SK-N-SH (cell line): ENCODE results near the gene THBS1. TPM values are rescaled to one million over a fixed set of nuclear protein-coding genes. Genes with fewer than 3 reads are reported as not detected.

Experiments
- CTCF ChIA-PET: fragments of 300-600, 350-600 bp; formaldehyde crosslinking; extraction: SDS; loops from one replicate; lab custom pipeline; 2021; lab: Yijun Ruan, JAX
- POLR2A ChIA-PET: fragments of 350-600 bp; sonication (Branson Sonifier 250); formaldehyde crosslinking; extraction: SDS; loops from one replicate; lab custom pipeline; 2020; ENCODE audit warnings: antibody characterized with exemption, inconsistent platforms; lab: Yijun Ruan, JAX
- DNase-seq: peaks from one replicate; pipeline ENCODE4 v3.0.0; 2012
- H2AFZ ChIP-seq: fragments of 200-600 bp; sonication (generic); 2 replicates; pipeline ENCODE4 v1.8.1; 2016; ENCODE audit warnings: antibody characterized with exemption, mild to moderate bottlenecking, low read depth
- H3F3A ChIP-seq: fragments of 200-600 bp; sonication (generic); replicated peaks from 2 replicates; pipeline ENCODE3; 2016; ENCODE audit warnings: antibody characterized with exemption, mild to moderate bottlenecking; ENCODE audit not compliant: insufficient read depth
- H3K27ac ChIP-seq, 2 experiments: fragments of 200-500 bp in 1 of 2; fragments of 200-600 bp in 1 of 2; sonication (Bioruptor generic) in 1 of 2; sonication (generic), shearing (Covaris generic) in 1 of 2; 2 replicates each; pipeline versions ENCODE4 v1.5.1 to v1.6.1; 2014 to 2016; ENCODE audit warnings: low read depth in 2 of 2, inconsistent platforms in 1 of 2, low read length in 1 of 2, mild to moderate bottlenecking in 1 of 2, mixed read lengths in 1 of 2
- H3K27me3 ChIP-seq: fragments of 200-600 bp; sonication (generic), shearing (Covaris generic); 2 replicates; pipeline ENCODE4 v1.6.1; 2016; ENCODE audit warnings: mixed run types; ENCODE audit not compliant: insufficient read depth
- H3K36me3 ChIP-seq, 2 experiments: fragments of 200-500 bp in 1 of 2; fragments of 200-600 bp in 1 of 2; sonication (Bioruptor generic) in 1 of 2; sonication (generic) in 1 of 2; replicated peaks in 1 of 2; 2 replicates each; pipeline versions ENCODE3 to v1.5.1; 2014 to 2016; ENCODE audit warnings: low read length in 1 of 2, mild to moderate bottlenecking in 1 of 2; ENCODE audit not compliant: insufficient read depth in 2 of 2, control insufficient read depth in 1 of 2
- H3K4me1 ChIP-seq, 2 experiments: fragments of 200-500 bp in 1 of 2; fragments of 200-600 bp in 1 of 2; sonication (Bioruptor generic) in 1 of 2; sonication (generic), shearing (Covaris generic) in 1 of 2; 2 replicates each; pipeline versions ENCODE4 v1.5.1 to v1.6.1; 2014 to 2016; ENCODE audit warnings: low read depth in 1 of 2, low read length in 1 of 2, mixed run types in 1 of 2; ENCODE audit not compliant: insufficient read depth in 2 of 2, control insufficient read depth in 1 of 2
- H3K4me2 ChIP-seq: fragments of 200-600 bp; sonication (generic), shearing (Covaris generic); 2 replicates; pipeline ENCODE4 v1.6.1; 2017; ENCODE audit warnings: mixed run types
- H3K4me3 ChIP-seq, 2 experiments: fragments of 200-500 bp in 1 of 2; fragments of 200-600 bp in 1 of 2; sonication (Bioruptor generic) in 1 of 2; sonication (generic), shearing (Covaris generic) in 1 of 2; 2 replicates each; pipeline versions ENCODE4 v1.5.1 to v1.8.1; 2014 to 2016; ENCODE audit warnings: low read depth in 2 of 2, inconsistent platforms in 1 of 2, low read length in 1 of 2, mild to moderate bottlenecking in 1 of 2, mixed read lengths in 1 of 2, moderate library complexity in 1 of 2
- H3K79me2 ChIP-seq: fragments of 200-600 bp; sonication (generic); 2 replicates; pipeline ENCODE4 v1.8.1; 2017; ENCODE audit warnings: mild to moderate bottlenecking; ENCODE audit not compliant: insufficient read depth
- H3K9ac ChIP-seq: fragments of 200-600 bp; sonication (generic); 2 replicates; pipeline ENCODE4 v1.6.1; 2017; ENCODE audit warnings: mixed run types
- H3K9me2 ChIP-seq: fragments of 200-600 bp; sonication (generic); 2 replicates; pipeline ENCODE4 v1.6.1; 2017; ENCODE audit warnings: mixed run types
- H3K9me3 ChIP-seq: fragments of 200-600 bp; sonication (generic); 2 replicates; pipeline ENCODE4 v1.6.1; 2017; ENCODE audit warnings: mixed run types, mild to moderate bottlenecking, moderate library complexity
- H4K20me1 ChIP-seq: fragments of 200-600 bp; sonication (generic); 2 replicates; pipeline ENCODE4 v1.6.1; 2017; ENCODE audit warnings: mild to moderate bottlenecking, mixed run types; ENCODE audit not compliant: insufficient read depth
- CHD2 ChIP-seq: fragments of 150-350 bp; IDR thresholded peaks from 2 replicates; pipeline ENCODE4 v1.6.1; 2018; ENCODE audit warnings: low read length; ENCODE audit not compliant: partially characterized antibody
- EP300 ChIP-seq, 2 experiments: IDR thresholded peaks; 2 replicates each; pipeline versions ENCODE4 v1.4.0 to v1.6.1; 2012; ENCODE audit warnings: borderline replicate concordance in 1 of 2, low read depth in 1 of 2, low read length in 1 of 2
- FOSL2 ChIP-seq: IDR thresholded peaks from 2 replicates; pipeline ENCODE4 v1.4.0; 2012; ENCODE audit warnings: low read depth, mild to moderate bottlenecking, moderate library complexity, borderline replicate concordance
- GABPA ChIP-seq: IDR thresholded peaks from 2 replicates; pipeline ENCODE4 v1.4.0; 2012; ENCODE audit warnings: low read depth, mild to moderate bottlenecking
- GATA2 ChIP-seq: sonication (generic); formaldehyde crosslinking; IDR thresholded peaks from 2 replicates; pipeline ENCODE4 v1.5.0; 2020; ENCODE audit warnings: mild to moderate bottlenecking, missing genetic modification reagents
- IRF3 ChIP-seq: fragments of 150-350 bp; IDR thresholded peaks from 2 replicates; pipeline ENCODE4 v1.6.1; 2016; ENCODE audit warnings: mild to moderate bottlenecking, low read depth, low read length
- JUND ChIP-seq: IDR thresholded peaks from 2 replicates; pipeline ENCODE4 v1.4.0; 2012
- MXI1 ChIP-seq: IDR thresholded peaks from 2 replicates; pipeline ENCODE4 v1.6.1; 2012; ENCODE audit warnings: mild to moderate bottlenecking, low read depth, low read length, improper control_type of control experiment
- NFIC ChIP-seq: IDR thresholded peaks from 2 replicates; pipeline ENCODE4 v1.4.0; 2012; ENCODE audit warnings: borderline replicate concordance
- NRF1 ChIP-seq: IDR thresholded peaks from 2 replicates; pipeline ENCODE4 v1.6.1; 2012; ENCODE audit warnings: low read depth, mild to moderate bottlenecking, low read length
- RFX5 ChIP-seq: IDR thresholded peaks from 2 replicates; pipeline ENCODE4 v1.6.1; 2012; ENCODE audit warnings: mild to moderate bottlenecking, improper control_type of control experiment, low read length
- RXRA ChIP-seq: IDR thresholded peaks from 2 replicates; pipeline ENCODE4 v1.4.0; 2012; ENCODE audit warnings: low read depth, mild to moderate bottlenecking, borderline replicate concordance
- SIN3A ChIP-seq: IDR thresholded peaks from 2 replicates; pipeline ENCODE4 v1.6.1; 2012; ENCODE audit warnings: low read depth, mild to moderate bottlenecking, low read length, moderate library complexity, borderline replicate concordance
- TAF1 ChIP-seq: IDR thresholded peaks from 2 replicates; pipeline ENCODE4 v1.6.1; 2012; ENCODE audit warnings: low read depth, mild to moderate bottlenecking, low read length, moderate library complexity, borderline replicate concordance
- TCF12 ChIP-seq: IDR thresholded peaks from 2 replicates; pipeline ENCODE4 v1.4.0; 2012
- TEAD4 ChIP-seq: IDR thresholded peaks from 2 replicates; pipeline ENCODE4 v1.4.0; 2012; ENCODE audit warnings: mild to moderate bottlenecking, borderline replicate concordance; ENCODE audit not compliant: insufficient read depth
- USF1 ChIP-seq: IDR thresholded peaks from 2 replicates; pipeline ENCODE4 v1.4.0; 2012; ENCODE audit warnings: low read depth, borderline replicate concordance
- WGBS: methylation state at CpG from one replicate; pipeline ENCODE4 v1.1.6; 2017; ENCODE audit warnings: low lambda C conversion rate; 5-methylcytosine and 5-hydroxymethylcytosine counted together
- polyA plus RNA-seq, 3 experiments: library from polyadenylated mRNA; depleted of rRNA; stranded (reverse); fragments of >200 nt; gene quantifications; 2 replicates each; pipeline ENCODE4 v1.2.3, GENCODE V29; 2012

THBS1 gene
- polyA plus RNA-seq, 1 of the 3 experiments (the other 2 are of a cell fraction): 117 TPM

- TF ChIP-seq IRF3 (no peak), FOSL2 (no peak), JUND (no peak), RFX5 (no peak), CHD2 (no peak), RXRA (no peak), SIN3A (no peak), TEAD4 (no peak), TAF1 (no peak), GABPA (no peak)
- TF ChIP-seq, all 33 proteins: peak for 0
Observed at GRCh38 chr15:39610665-39611064, 29.8 kb downstream of the THBS1 start (continued).

GRCh38 chr15:39613271-39613670 lies 32.4 kb downstream of the THBS1 start:
- no peaks in the 10 kb centered on the region for H3K79me2 ChIP-seq
- no peaks in the 10 kb centered on the region for H3K9me2 ChIP-seq
- H3K4me3 ChIP-seq: no peak overlapping the region
- ChIA-PET CTCF (interaction anchor here (0.9 kb wide), 1 partner anchor 32 kb away, joined by 3 read pairs; the partner anchor contains the start of gene THBS1), POLR2A (no interaction called here)
- peaks cover 0 to 18% of the 10 kb centered on the region in 2 experiments for H3K36me3 ChIP-seq
- H3K27me3 ChIP-seq: no peaks in the 10 kb centered on the region
- peaks cover 28% of the 10 kb centered on the region for H3K9me3 ChIP-seq
- no peak overlapping the region for H3K4me2 ChIP-seq
- H3K27ac ChIP-seq: no peak overlapping the region
- peaks cover 4% of the 10 kb centered on the region for H3F3A ChIP-seq
- H4K20me1 ChIP-seq: no peaks in the 10 kb centered on the region
- TF ChIP-seq NFIC (no peak), TEAD4 (no peak), GATA2 (CRISPR knock-in tag) (no peak)
- no peak overlapping the region for H2AFZ ChIP-seq
- DNase-seq: no peak
- H3K9ac ChIP-seq: no peak overlapping the region
- no peaks in the 10 kb centered on the region for H3K4me1 ChIP-seq

GRCh38 chr15:39613861-39614260 lies 33.0 kb downstream of the THBS1 start:
- CTCF ChIA-PET: no interaction called here
- TF ChIP-seq NRF1 (no peak), TAF1 (no peak), USF1 (no peak), TCF12 (no peak), NFIC (no peak), EP300 (IDR thresholded peaks at IDR 0.05; ENCODE audit: borderline replicate concordance in 1 of 2, low read depth in 1 of 2, low read length in 1 of 2) (no peak), MXI1 (no peak)
- TF ChIP-seq, all 33 proteins: peak for 0
- Histone ChIP-seq H3K4me1 (no peaks in the 10 kb centered on the region), H3K27ac (no peak overlapping the region), H4K20me1 (no peaks in the 10 kb centered on the region), H3K4me3 (no peak overlapping the region), H3K4me2 (no peak overlapping the region), H3K9ac (no peak overlapping the region), H3K9me3 (peaks cover 28% of the 10 kb centered on the region), H3K9me2 (no peaks in the 10 kb centered on the region), H3K36me3 (peaks cover 0 to 18% of the 10 kb centered on the region in 2 experiments), H3K79me2 (no peaks in the 10 kb centered on the region), H2AFZ (no peak overlapping the region), H3K27me3 (no peaks in the 10 kb centered on the region), H3F3A (peaks cover 4% of the 10 kb centered on the region)
- POLR2A ChIA-PET: no interaction called here
- WGBS: 96% methylated on average over 2 of the region's 2 CpGs
- DNase-seq: no peak
